Adrenal gland (tissue), 12 donors: ENCODE results near the gene SOCS7. TPM values are rescaled to one million over a fixed set of nuclear protein-coding genes. Genes with fewer than 3 reads are reported as not detected.

Experiments
- DNase-seq, 7 donors: peaks; one replicate each; pipeline ENCODE4 v3.0.0-alpha.2; 2019 to 2020
- H3K27ac ChIP-seq, 5 donors: fragments of 200-600 bp; sonication (generic) in 4 of 5; 1 replicate in 3 of 5; 2 replicates in 2 of 5; pipeline versions ENCODE4 v1.5.1 to v1.8.0; 2016 to 2020; ENCODE audit warnings: mild to moderate bottlenecking in 1 of 5
- H3K27me3 ChIP-seq: fragments of 200-600 bp; 2 replicates; pipeline ENCODE4 v1.8.0; 2021
- H3K36me3 ChIP-seq, 2 donors: fragments of 200-600 bp; replicated peaks in 1 of 2; 1 replicate in 1 of 2; 2 replicates in 1 of 2; pipeline versions ENCODE4 v1.5.1 to v1.8.0; 2018 to 2022
- H3K4me1 ChIP-seq, 2 donors: fragments of 200-600 bp; replicated peaks in 1 of 2; 1 replicate in 1 of 2; 2 replicates in 1 of 2; pipeline versions ENCODE4 v1.5.1 to v1.8.0; 2018 to 2021
- H3K4me3 ChIP-seq, 4 donors: fragments of 200-600 bp; sonication (generic) in 3 of 4; one replicate each; pipeline ENCODE4 v1.5.1; 2016 to 2018
- H3K9me3 ChIP-seq, 3 donors: fragments of 200-600 bp; sonication (generic) in 1 of 3; replicated peaks in 1 of 3; 1 replicate in 2 of 3; 2 replicates in 1 of 3; pipeline versions ENCODE4 v1.5.1 to v1.8.0; 2016 to 2021
- CTCF ChIP-seq, 6 experiments: fragments of 450-650 bp in 4 of 6; fragments of 200-600 bp in 2 of 6; sonication (generic) in 1 of 6; IDR thresholded peaks; 1 replicate in 5 of 6; 2 replicates in 1 of 6; pipeline versions ENCODE4 v1.5.1 to v1.8.0; 2016 to 2021; ENCODE audit warnings: antibody characterized with exemption in 6 of 6, mild to moderate bottlenecking in 2 of 6, moderate library complexity in 1 of 6
- POLR2A ChIP-seq, 2 donors: fragments of 450-650 bp; IDR thresholded peaks; one replicate each; pipeline ENCODE4 v1.6.1; 2017; ENCODE audit warnings: antibody characterized with exemption in 2 of 2, mild to moderate bottlenecking in 2 of 2, moderate library complexity in 1 of 2
- WGBS, 4 donors: extraction: QIAGEN DNeasy Blood & Tissue Kit in 2 of 4; methylation state at CpG; one replicate each; pipeline versions ENCODE4 v1.1.5 to v1.1.7; 2013 to 2017; 5-methylcytosine and 5-hydroxymethylcytosine counted together
- intact Hi-C, 2 donors: fragments of 100-400 bp; cut with DNase I; formaldehyde crosslinking; loops; one replicate each; pipeline versions ENCODE4 v1.14.1 to v1.15.0; 2022 to 2023
- polyA plus RNA-seq, 3 donors: library from polyadenylated mRNA; stranded (reverse); fragments of 200-250 nt in 2 of 3; fragments of 350-450 nt in 1 of 3; fragmentation: Illumina TruSeq in 1 of 3; extraction: RNeasy Lipid Tissue Mini Kit (QIAGEN cat#74804) in 1 of 3; gene quantifications; one replicate each; pipeline ENCODE4 v1.2.3, GENCODE V29; 2013 to 2014
- total RNA-seq, 9 donors: library from RNA; depleted of rRNA in 4 of 9; stranded (reverse); fragments of >200 nt in 4 of 9; fragments of 120-200 nt in 1 of 9; fragmentation: NEBNext Ultra II Directional in 1 of 9; extraction: Animal tissue kit (Norgen Biotek cat#: 25700) in 1 of 9; gene quantifications; one replicate each; pipeline versions ENCODE4 v1.1.0 to v1.2.4, GENCODE V29; 2013 to 2023
- donor health status: healthy with polysubstance abuse.
- donor health status: Bipolar disorder and iron deficiency.
- donor health status: DM: yes; HTN: yes; CAD: no.
- donor health status: DM: no; HTN: no; CAD: no.
- donor health status: DM: no; HTN: no; CAD: no.
- donor health status: DM: yes; HTN: yes; CAD: no.

SOCS7 gene
- total and polyA plus RNA-seq, 12 donors = 2.7 to 51.3 (median 18.5) TPM

- DNase-seq = no peak
- no peaks in the 10 kb centered on the region for H3K36me3 ChIP-seq
- H3K4me3 ChIP-seq = no peak overlapping the region
- no peaks in the 10 kb centered on the region for H3K9me3 ChIP-seq
- peaks cover 32 to 69% of the 10 kb centered on the region in 2 donors for H3K4me1 ChIP-seq
- 33 to 52% (median 39%) methylated on average over 2 of the region's 2 CpGs for WGBS, 4 donors
- intact Hi-C loops = no loop called here
- no peaks in the 10 kb centered on the region for H3K27me3 ChIP-seq
- TF ChIP-seq POLR2A (IDR thresholded peaks at IDR 0.05) (no peak), CTCF (IDR thresholded peaks at IDR 0.05) (no peak)
- H3K27ac ChIP-seq = peak overlapping the region in 1 of 5 donors; percentile 12
Measured at GRCh38 chr17:38430822-38431221, 79.2 kb downstream of the SOCS7 start.

GRCh38 chr17:38431346-38432145 lies 79.9 kb downstream of the SOCS7 start:
- H3K27me3 ChIP-seq = no peaks in the 10 kb centered on the region
- no peak for TF ChIP-seq CTCF (IDR thresholded peaks at IDR 0.05)
- TF ChIP-seq POLR2A (IDR thresholded peaks at IDR 0.05) = no peak
- peaks cover 30 to 62% of the 10 kb centered on the region in 2 donors for H3K4me1 ChIP-seq
- H3K9me3 ChIP-seq = no peaks in the 10 kb centered on the region
- no peak overlapping the region for H3K4me3 ChIP-seq
- peak in 1 of 7 donors; percentile 19 for DNase-seq
- intact Hi-C loops = no loop called here
- no peaks in the 10 kb centered on the region for H3K36me3 ChIP-seq
- WGBS, 4 donors = 68 to 85% (median 74%) methylated on average over 9 to 10 of the region's 10 CpGs
- H3K27ac ChIP-seq = peak overlapping the region in 1 of 5 donors; percentile 10

GRCh38 chr17:38434178-38434665 lies 82.6 kb downstream of the SOCS7 start:
- peak in 3 of 7 donors; percentile 20 to 57 (median 51) for DNase-seq
- no peaks in the 10 kb centered on the region for H3K9me3 ChIP-seq
- WGBS, 4 donors = 48 to 72% (median 66%) methylated on average over 17 to 21 of the region's 21 CpGs
- no peak overlapping the region for H3K4me3 ChIP-seq
- TF ChIP-seq CTCF (IDR thresholded peaks at IDR 0.05) (no peak), POLR2A (IDR thresholded peaks at IDR 0.05) (no peak)
- intact Hi-C loops = no loop called here
- H3K27ac ChIP-seq = peak overlapping the region in 2 of 5 donors; percentile 30 to 70
- no peaks in the 10 kb centered on the region for H3K36me3 ChIP-seq
- H3K27me3 ChIP-seq = no peaks in the 10 kb centered on the region
- peaks cover 13 to 45% of the 10 kb centered on the region in 2 donors for H3K4me1 ChIP-seq

GRCh38 chr17:38435795-38436194 lies 84.2 kb downstream of the SOCS7 start:
- no peak for TF ChIP-seq CTCF (IDR thresholded peaks at IDR 0.05)
- no peak for TF ChIP-seq POLR2A (IDR thresholded peaks at IDR 0.05)
- Histone ChIP-seq H3K4me1 (peaks cover 0 to 30% of the 10 kb centered on the region in 2 donors), H3K27me3 (no peaks in the 10 kb centered on the region), H3K4me3 (no peak overlapping the region), H3K27ac (no peak overlapping the region), H3K36me3 (no peaks in the 10 kb centered on the region), H3K9me3 (no peaks in the 10 kb centered on the region)
- no peak for DNase-seq
- 69 to 83% (median 76%) methylated on average over 9 of the region's 9 CpGs for WGBS, 4 donors
- intact Hi-C loops = no loop called here
